ENCODE data around the gene MYOZ3.

Gene MYOZ3

GRCh38 chr5:150623152-150623877 lies 37.7 kb upstream of the MYOZ3 start:
- Histone ChIP-seq H2AFZ (ENCODE audit: low read depth, low read length) (no peak overlapping the region), H3K36me3 (ENCODE audit: insufficient read depth, low read length) (no peaks in the 10 kb centered on the region)
- no peak for ATAC-seq (ENCODE audit: insufficient read depth, low read depth)

GRCh38 chr5:150623878-150624216 lies 37.2 kb upstream of the MYOZ3 start:
- Histone ChIP-seq H3K36me3 (ENCODE audit: insufficient read depth, low read length) (no peaks in the 10 kb centered on the region), H4K20me1 (ENCODE audit: insufficient read depth, low read length) (no peaks in the 10 kb centered on the region), H3K27me3 (ENCODE audit: insufficient read depth, low read length, poor library complexity) (peaks cover 3% of the 10 kb centered on the region), H3K27ac (ENCODE audit: low read length) (no peak overlapping the region), H3K4me2 (ENCODE audit: insufficient read depth, low read length) (no peak overlapping the region), H2AFZ (ENCODE audit: low read depth, low read length) (no peak overlapping the region), H3K9me3 (ENCODE audit: insufficient read depth, low read length, severe bottlenecking) (no peaks in the 10 kb centered on the region), H3K9ac (ENCODE audit: low read depth, low read length) (no peak overlapping the region), H3K4me3 (ENCODE audit: low read depth in 1 of 2, low read length in 2 of 2) (no peak overlapping the region), H3K79me2 (ENCODE audit: insufficient read depth, low read length) (no peaks in the 10 kb centered on the region), H3K4me1 (ENCODE audit: insufficient read depth, low read length) (no peaks in the 10 kb centered on the region)
- TF ChIP-seq CTCF (IDR thresholded peaks at IDR 0.05; ENCODE audit: borderline replicate concordance, extremely low read depth, low read length, poor library complexity, severe bottlenecking) (no peak), EZH2 (IDR thresholded peaks at IDR 0.05; ENCODE audit: borderline replicate concordance, low read depth, low read length, severe bottlenecking) (no peak)
- ATAC-seq (ENCODE audit: insufficient read depth, low read depth) (no peak), DNase-seq (no peak)

More at GRCh38 chr5:150623152-150623877, 37.7 kb upstream of the MYOZ3 start:
- H3K4me2 ChIP-seq (ENCODE audit: insufficient read depth, low read length), result no peak overlapping the region
- DNase-seq, result no peak
- no peaks in the 10 kb centered on the region for H3K9me3 ChIP-seq (ENCODE audit: insufficient read depth, low read length, severe bottlenecking)
- no peak overlapping the region for H3K9ac ChIP-seq (ENCODE audit: low read depth, low read length)
- H3K27me3 ChIP-seq (ENCODE audit: insufficient read depth, low read length, poor library complexity), result peaks cover 3% of the 10 kb centered on the region
- TF ChIP-seq EZH2 (IDR thresholded peaks at IDR 0.05; ENCODE audit: borderline replicate concordance, low read depth, low read length, severe bottlenecking), result no peak
- no peak for TF ChIP-seq CTCF (IDR thresholded peaks at IDR 0.05; ENCODE audit: borderline replicate concordance, extremely low read depth, low read length, poor library complexity, severe bottlenecking)
- no peaks in the 10 kb centered on the region for H3K79me2 ChIP-seq (ENCODE audit: insufficient read depth, low read length)
- H3K4me1 ChIP-seq (ENCODE audit: insufficient read depth, low read length), result no peaks in the 10 kb centered on the region
- H4K20me1 ChIP-seq (ENCODE audit: insufficient read depth, low read length), result no peaks in the 10 kb centered on the region
- H3K4me3 ChIP-seq (ENCODE audit: low read depth in 1 of 2, low read length in 2 of 2), result no peak overlapping the region
- no peak overlapping the region for H3K27ac ChIP-seq (ENCODE audit: low read length)

GRCh38 chr5:150624334-150625163 lies 36.5 kb upstream of the MYOZ3 start:
- H3K36me3 ChIP-seq (ENCODE audit: insufficient read depth, low read length), result no peaks in the 10 kb centered on the region
- no peak for DNase-seq
- H3K9ac ChIP-seq (ENCODE audit: low read depth, low read length), result no peak overlapping the region
- no peaks in the 10 kb centered on the region for H3K9me3 ChIP-seq (ENCODE audit: insufficient read depth, low read length, severe bottlenecking)
- TF ChIP-seq CTCF (IDR thresholded peaks at IDR 0.05; ENCODE audit: borderline replicate concordance, extremely low read depth, low read length, poor library complexity, severe bottlenecking) (no peak), EZH2 (IDR thresholded peaks at IDR 0.05; ENCODE audit: borderline replicate concordance, low read depth, low read length, severe bottlenecking) (no peak)
- ATAC-seq (ENCODE audit: insufficient read depth, low read depth), result no peak
- H2AFZ ChIP-seq (ENCODE audit: low read depth, low read length), result no peak overlapping the region
- H3K4me2 ChIP-seq (ENCODE audit: insufficient read depth, low read length), result no peak overlapping the region
- H3K27ac ChIP-seq (ENCODE audit: low read length), result no peak overlapping the region
- no peaks in the 10 kb centered on the region for H3K4me1 ChIP-seq (ENCODE audit: insufficient read depth, low read length)
- no peaks in the 10 kb centered on the region for H3K27me3 ChIP-seq (ENCODE audit: insufficient read depth, low read length, poor library complexity)
- no peaks in the 10 kb centered on the region for H3K79me2 ChIP-seq (ENCODE audit: insufficient read depth, low read length)
- no peak overlapping the region for H3K4me3 ChIP-seq (ENCODE audit: low read depth in 1 of 2, low read length in 2 of 2)
- H4K20me1 ChIP-seq (ENCODE audit: insufficient read depth, low read length), result no peaks in the 10 kb centered on the region

Measured in DND-41 (cell line).